ENCODE results near the gene IFI16.
"Not testable (repeated sequence)": the region's sequence is repeated elsewhere in the genome, so short reads cannot be mapped to it uniquely, and the experiment has no call there.

IFI16 gene

DNA sequence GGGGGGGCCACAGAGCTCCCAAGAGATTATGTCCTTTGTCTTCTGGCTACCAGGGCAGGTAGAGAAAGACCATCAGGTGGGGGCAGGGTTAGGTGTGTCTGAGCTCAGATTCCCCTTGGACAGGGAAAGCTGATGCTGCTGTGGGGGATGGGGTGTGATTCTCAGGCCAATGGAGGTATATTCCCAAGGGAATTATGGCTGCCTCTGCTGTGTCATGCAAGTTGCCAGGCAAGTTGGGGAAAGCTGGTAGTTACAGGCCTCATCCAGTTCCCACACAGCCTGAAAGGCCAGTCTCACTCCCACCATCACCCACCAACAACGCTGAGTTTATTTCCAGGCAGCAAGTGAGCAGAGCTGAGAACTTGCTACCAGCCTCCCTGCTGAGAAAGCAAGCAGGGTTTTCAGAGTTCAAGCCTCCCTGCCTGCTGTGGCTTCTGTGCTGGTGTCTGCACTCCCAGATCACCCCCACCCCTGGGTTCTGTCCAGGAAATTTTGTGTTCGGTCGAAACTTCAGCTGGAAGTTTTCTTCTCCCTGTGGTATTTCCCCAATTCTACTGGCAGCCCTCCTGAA is 21.3 kb downstream of the IFI16 start:
- no peak for DNase-seq (ENCODE audit: low read depth)
- no peak overlapping the region for H3K4me3 ChIP-seq (ENCODE audit: low read length)
- no peak for TF ChIP-seq CTCF (conservative IDR thresholded peaks at IDR 0.05; ENCODE audit: low read length)

DNA sequence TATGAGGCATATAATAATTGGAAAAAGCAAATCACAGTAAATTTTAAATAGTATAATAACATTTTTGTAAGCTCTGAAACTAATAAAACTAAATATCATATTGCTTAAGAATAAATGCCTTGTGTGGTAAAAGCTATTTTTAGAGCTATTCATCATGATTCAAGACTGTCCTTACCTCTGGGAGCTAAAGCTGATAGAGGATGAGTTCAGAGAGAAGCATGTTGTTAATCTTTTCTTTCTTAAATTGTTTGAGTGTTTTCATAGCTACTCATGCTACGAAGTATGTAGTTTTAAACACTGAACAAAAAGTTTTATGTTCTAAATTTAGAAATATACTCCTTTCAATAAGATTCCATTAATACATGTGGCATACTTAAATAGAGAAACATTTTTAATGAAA is 30.5 kb downstream of the IFI16 start:
- no peak for TF ChIP-seq CTCF (conservative IDR thresholded peaks at IDR 0.05; ENCODE audit: low read length)
- no peak overlapping the region for H3K4me3 ChIP-seq (ENCODE audit: low read length)
- peak; percentile 75 for DNase-seq (ENCODE audit: low read depth)

DNA sequence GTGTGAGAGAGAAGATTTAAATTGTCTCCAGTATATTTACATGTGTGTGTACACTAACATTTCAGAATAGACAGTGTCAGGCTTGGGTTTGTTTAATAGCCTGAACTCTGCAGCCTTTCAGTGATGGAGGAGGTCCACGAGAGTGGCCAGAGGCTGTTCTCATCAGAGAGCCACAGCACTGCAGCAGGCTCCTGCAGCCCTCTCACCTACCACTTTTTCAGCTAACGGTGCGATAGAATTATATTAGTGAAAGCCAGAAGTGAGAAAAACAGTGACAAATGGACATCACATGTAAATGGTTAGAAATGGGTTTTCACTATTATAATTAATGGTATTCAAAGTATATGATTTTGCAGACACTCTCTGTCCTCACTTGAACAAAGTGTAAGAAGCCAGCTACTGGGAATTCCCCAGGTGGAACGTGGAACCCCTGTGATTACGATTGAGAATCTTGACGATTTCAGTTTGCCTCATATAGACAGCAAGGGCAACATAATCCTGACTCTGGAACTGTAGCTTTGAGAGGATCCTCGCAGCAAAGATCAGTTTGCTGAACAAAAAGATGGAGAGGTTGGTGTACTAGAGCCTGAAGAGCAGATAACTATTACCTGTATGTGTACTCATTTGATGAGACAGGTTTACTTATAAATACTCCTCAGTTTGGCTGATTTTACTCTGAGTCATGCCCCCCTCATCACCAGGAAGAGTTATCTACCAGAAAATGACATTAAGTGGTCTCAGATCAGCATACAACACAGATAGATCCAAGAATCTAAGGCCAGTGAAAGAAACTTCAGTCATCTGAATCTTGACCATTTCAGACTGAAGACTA is 31.4 kb downstream of the IFI16 start:
- no peak for TF ChIP-seq CTCF (conservative IDR thresholded peaks at IDR 0.05; ENCODE audit: low read length)
- no peak overlapping the region for H3K4me3 ChIP-seq (ENCODE audit: low read length)
- no peak for DNase-seq (ENCODE audit: low read depth)

- not testable (repeated sequence) for DNase-seq (ENCODE audit: low read depth)
Observed at GRCh38 chr1:159046486-159046885, 36.8 kb downstream of the IFI16 start.

DNA sequence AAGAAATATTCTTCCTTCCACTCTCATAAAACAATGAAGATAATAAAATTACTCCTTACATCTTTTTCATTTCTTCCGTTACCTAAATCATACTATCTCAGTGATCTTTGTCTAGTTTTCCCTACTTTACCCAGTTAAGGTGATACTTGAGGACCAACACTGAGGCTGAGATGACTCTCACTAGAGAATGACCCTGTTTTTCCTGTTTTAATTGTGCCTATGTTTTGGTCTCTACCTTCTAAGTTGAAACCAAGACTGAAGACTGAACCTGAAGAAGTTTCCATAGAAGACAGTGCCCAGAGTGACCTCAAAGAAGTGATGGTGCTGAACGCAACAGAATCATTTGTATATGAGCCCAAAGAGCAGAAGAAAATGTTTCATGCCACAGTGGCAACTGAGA is 41.7 kb downstream of the IFI16 start:
- no peak for DNase-seq (ENCODE audit: low read depth)
- no peak for TF ChIP-seq CTCF (conservative IDR thresholded peaks at IDR 0.05; ENCODE audit: low read length)
- H3K4me3 ChIP-seq (ENCODE audit: low read length), result no peak overlapping the region

More at GRCh38 chr1:159046486-159046885, 36.8 kb downstream of the IFI16 start:
- not testable (repeated sequence) for H3K4me3 ChIP-seq (ENCODE audit: low read length)

DNA sequence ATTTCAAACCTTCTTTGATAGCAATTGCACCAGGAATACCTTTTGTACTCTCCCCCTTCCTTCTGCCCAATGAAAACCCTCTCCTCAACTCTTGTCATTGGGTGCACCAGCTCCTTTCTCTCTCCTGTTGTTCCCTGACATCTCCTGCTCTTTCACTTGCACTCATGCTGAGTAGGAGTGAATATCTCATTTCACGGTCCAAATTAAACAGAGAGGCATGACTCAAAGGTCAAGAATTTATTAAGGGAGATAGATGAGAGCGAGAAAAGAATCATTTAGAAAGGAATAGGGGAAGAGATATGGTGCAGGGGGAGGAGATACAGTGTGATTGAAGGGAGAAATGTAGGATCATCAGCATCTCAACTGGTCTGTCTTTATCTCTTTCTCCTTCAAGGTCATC is 44.7 kb downstream of the IFI16 start:
- no peak for DNase-seq (ENCODE audit: low read depth)
- no peak for TF ChIP-seq CTCF (conservative IDR thresholded peaks at IDR 0.05; ENCODE audit: low read length)
- no peak overlapping the region for H3K4me3 ChIP-seq (ENCODE audit: low read length)

GRCh38 chr1:159055181-159055641 is 45.5 kb downstream of the IFI16 start:
- H3K4me3 ChIP-seq (ENCODE audit: low read length), result no peak overlapping the region
- no peak for DNase-seq (ENCODE audit: low read depth)
- TF ChIP-seq CTCF (conservative IDR thresholded peaks at IDR 0.05; ENCODE audit: low read length), result no peak
